Stimulated activated CD4-positive, alpha-beta T cell treated with anti-CD3 and anti-CD28 coated beads, TNF-alpha, amount 100 ng/mL, for 1 hour (primary cell): Measurements from ENCODE around the gene FILIP1L.

ENCODE experiments used
- DNase-seq, 3 donors: peaks; one replicate each; pipeline ENCODE4 v3.0.0-alpha.2; 2020; ENCODE audit warnings: low read depth in 3 of 3, low spot score in 1 of 3

FILIP1L gene

DNA sequence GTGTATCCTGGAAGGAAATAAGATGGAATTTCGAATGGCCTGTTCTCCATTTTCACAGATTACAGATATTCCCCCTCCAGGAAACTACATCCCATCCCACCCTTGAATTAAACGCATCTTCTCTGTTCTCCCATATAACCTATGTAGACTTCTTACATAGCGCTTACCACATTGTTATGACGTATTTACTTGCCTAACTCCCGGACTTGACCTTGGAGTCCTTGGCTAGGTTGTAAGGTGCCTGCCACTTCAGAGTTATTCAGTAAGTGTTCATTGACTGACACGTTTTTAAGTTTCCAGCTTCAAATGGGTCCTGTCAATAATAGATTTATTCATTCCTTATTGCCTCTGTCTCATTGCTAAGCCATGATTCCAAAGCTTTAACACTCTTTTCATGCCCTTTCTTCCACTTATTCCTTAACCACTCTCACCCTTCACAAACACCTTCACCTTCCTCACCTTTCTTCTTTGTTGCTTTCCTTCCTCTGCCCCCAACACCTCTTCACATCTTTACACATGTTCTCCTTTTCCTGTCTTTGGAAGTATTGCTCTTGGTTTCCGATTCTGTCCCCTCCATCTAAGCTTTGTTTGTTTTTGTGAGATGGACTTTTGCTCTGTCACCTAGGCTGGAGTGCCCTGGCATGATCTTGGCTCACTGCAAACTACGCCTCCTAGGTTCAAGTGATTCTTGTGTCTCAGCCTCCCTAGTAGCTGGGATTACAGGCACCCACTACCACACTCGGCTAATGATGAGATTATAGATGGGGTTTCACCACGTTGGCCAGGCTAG is 158.3 kb downstream of the FILIP1L start:
- DNase-seq = no peak

DNA sequence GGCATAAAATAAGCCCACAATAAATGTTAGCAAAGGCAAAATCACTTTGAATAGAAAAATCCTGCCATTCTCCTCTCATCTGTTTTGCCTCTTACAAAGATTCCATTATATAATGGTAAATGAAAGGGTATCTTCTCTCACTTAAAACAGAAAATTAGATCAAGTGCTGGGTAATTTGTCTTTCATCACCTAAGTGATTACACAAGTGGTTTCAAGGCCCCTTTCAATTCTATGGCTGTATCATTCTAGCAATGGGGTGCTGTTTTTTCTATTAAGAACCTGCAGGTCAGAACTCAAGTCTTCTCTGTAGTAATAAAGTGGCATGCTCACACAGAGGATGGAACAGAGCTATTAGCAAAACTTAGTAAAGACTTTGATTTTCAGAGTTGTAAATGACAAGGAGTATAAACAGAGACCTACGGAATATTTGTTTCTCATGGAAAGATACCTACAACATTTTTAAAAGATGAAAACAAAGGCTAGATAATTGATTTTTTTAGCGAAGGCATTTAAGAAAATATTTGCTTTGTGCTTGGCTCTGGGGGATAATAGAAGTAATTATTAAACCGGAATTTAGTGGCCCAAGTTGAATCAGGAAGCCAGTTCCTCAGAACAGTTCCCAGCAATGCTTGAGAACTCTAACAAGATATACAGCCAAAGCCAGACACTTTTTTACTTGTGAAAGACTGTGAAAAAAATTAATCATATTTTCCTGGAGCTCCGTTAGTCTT is 159.2 kb downstream of the FILIP1L start:
- no peak for DNase-seq

DNA sequence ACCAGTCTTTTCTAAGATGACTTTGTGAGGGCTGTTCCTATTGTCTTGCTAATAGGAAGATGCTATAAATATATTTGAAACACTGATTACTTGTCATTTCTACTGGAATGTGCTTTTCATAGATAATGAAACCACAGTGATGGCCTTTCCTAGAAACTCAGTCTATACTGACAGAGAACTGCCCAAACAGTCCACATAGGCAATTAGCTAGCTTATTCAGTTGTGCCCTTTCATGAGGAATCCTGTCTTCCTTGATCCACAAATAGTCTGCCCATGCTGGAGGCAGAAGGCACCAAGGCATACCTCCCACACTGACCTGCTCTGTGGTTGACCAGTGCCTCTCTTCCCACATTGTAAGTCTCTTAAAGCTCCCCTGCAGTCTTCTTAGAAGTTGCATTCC is 160.7 kb downstream of the FILIP1L start:
- no peak for DNase-seq

DNA sequence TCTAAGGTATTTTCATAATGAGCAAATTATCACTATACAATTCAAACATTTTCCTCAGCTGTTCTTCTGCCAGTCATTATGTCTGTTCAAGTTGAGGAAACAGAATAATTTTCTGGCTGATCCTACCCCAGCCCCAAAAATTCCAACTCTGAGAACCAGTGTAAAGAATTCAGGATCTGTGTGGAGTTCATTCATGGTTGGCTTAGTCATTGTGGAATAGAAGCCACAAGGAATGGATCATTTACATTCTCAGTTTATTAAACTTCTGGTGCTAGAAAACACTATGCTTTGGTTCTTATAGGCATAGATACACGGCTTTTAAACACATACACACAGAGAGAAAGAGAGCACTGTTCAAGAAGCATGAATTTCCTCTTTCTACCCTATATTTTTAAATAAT is 162.0 kb downstream of the FILIP1L start:
- DNase-seq = no peak

DNA sequence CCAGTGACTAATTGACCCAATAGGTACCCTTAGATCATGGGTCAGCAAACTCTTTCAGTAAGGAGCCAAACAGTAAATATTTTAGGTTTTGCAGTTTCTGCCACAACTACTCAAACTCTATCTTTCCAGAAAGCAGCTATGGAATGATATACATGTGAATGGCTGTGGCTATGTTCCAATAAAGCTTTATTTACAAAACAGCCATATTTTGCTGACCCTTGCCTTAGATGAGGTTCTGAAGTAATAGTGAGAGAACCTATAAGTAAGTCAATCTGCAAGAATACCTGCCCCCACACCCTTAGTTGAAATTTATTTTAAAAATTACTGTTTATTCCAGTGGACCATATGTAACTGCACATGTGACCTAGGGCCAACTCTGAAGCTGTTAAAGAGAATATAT is 162.6 kb downstream of the FILIP1L start:
- no peak for DNase-seq

DNA sequence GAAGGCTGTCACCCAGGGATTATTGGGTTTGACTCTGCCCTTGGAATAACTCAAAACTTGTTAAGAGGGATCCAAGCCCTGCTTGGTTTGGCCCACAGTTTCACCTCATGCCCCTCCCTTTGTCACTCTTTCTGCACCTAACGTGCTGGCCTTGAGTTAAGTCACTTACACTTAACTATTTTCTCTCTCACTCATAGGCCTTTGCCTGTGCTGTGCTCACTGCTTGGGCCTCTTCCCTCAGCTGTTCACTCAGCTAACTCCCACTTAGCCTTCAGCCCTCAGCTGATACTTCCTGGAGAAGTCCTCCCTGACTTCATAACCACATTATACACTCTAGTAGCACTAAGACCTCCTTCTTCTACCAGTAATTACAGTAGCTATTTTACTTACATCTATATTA is 163.4 kb downstream of the FILIP1L start:
- no peak for DNase-seq

DNA sequence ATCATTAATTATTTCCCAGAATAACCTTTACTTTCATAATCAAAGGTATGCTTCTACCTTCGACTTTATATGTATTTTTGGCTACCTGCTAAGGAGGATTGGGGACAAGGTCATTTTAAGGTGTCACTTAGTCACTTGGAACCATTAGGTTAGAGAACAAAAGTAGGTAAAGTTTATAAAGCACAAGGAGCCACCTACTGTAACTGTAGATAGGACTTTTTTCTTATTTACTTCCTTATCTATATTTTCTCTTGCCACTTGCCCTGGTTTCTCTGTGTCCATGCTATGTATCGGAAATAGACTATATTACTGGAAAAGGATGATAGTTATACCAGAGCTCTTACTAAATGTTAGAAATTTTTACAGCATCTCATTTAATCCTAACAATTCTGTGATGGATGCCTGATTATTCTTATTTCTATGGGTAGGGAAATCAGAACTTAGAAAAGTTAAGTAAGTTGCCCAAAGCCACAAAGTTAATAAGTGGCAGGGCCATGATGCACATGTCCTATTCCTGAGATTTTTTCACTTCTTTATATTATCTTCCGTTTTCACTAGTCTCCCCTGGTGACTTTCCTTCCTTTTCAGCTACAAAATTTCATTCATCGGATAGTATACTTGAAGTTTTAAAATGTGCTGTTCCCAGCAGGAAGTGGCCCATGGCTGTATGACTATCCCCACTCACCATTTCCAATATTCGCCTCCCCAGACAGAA is 164.2 kb downstream of the FILIP1L start:
- no peak for DNase-seq

DNA sequence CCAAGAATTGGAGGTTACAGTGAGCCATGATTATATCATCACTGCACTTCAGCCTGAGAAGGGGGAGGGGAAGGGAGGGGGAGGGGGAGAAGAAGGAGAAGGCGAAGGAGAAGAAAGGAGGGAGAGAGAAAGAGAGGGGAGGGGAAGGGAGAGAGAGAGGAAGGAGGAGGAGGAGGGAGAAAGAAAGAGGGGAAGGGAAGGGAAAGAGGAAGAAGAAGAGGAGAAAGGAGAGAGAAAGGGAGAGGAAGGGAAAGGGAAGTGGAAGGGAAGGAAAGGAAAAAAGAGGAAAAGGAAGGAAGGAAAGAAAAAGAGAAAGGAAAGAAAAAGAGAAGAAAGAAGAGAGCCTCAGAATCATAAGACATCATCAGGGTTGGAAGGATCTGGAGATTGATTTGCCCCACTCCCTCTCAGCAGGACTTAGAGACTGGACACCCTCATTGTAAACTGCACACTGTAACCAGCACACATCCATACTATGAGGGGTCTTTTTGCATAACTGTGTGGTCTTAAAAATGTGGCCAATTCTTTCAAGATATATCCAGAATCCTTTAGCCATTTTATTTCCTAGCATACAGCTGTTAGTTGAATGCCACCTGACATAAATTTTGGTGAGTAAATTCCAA is 165.7 kb downstream of the FILIP1L start:
- DNase-seq = no peak

DNA sequence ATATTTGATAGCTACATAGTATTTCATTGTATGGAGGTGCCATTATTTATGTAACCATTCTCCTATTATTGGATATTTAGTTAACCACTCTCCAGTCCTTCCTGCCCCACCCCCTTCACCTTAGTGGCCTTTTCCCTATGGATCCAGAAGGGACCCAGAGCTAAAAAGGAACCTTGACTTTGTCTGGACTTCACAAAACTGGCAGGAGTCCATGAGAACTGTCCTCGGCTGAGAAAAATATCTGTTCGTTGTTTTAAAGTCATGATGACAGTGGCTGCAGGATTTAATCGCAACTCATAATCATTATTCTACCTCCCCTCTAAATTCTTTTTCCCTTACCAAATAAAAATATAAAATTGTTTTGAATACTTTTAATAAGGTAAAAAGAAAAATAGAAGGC is 166.9 kb downstream of the FILIP1L start:
- no peak for DNase-seq

DNA sequence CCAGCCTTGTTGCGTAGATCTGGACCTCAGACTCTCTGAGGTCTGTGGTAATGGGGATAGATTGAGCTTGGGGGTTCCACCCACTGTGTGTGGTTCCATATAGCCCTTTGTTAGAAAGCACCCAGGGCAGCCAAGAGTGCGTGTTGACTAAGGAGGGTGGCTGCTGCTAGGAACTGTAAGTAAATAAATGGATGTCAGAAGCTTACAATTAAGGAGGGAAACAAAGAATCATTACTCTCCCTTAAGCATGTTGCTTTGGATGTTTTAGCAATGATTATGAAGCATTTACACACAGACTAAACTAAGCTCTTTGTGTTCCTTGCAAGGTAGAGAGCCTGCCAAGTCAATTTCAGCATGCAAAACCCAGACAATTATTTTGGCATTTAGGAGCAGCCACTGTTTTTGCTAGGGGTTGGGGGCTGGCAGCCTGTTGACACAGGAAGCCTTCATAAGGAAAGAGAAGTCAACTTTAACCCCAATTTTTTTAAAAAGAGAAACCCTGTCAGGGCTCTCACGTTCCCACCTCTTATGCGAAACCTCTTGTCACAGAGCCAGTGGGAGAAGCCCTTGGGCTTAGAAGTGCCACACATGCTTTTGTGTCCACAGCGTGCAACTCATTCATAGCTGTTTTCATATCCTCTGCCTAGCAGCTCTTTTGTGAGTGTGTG is 168.8 kb downstream of the FILIP1L start:
- no peak for DNase-seq

DNA sequence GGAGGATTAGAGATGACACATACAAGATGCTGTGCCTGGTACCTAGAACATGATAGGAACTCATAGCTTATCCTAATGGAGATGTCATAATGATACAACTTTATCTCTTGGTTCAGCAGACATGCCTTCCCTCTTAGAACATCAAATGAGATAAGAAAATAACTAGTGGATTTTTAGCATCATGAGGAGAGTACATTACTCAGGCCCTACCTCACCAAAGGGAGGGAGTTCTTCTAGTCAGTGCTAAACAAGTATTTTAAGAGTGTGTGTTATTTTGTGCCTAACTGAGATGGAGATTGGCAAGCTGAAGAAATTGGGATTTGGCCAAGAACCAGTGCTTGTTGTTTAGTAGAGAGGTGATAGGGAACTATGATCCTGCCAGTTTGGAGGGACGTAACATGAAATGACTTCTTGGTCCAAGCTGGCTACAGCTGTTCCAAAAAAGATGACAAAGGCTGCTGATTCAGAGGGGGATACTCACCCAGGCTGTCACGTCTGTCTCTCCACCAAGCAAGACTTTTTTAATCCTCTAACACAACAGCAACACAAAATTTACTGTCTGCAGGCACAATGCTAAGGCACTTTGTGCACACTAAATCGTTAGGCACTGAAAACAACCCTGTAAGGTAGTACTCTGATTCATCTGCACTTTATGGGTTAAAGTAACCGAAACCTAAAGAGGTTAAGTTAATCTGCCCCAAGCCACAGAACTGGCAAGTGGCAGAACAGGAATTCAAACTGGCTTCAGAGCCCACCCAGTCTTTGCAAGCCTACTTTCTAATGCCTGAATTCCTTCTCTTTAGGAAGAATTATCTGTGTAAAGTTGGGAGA is 170.2 kb downstream of the FILIP1L start:
- no peak for DNase-seq

DNA sequence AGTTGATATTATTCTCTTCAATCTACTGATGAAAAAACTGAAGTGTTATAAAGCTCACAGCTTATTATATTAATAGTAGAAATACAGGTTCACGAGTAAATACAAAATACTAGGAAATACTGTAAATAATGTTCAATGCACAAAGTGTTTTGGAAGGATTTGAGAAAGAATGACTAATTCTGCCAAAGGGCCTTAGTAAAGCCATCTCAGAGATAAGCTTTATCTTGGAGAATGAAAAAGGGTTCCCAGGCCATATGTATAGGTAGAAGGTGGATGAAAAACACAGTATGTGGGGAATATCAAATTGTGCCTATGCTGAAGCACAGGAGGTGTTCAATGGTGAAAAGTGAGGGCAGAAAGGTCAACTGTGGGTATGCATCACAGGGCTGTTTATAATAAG is 173.1 kb downstream of the FILIP1L start:
- no peak for DNase-seq

DNA sequence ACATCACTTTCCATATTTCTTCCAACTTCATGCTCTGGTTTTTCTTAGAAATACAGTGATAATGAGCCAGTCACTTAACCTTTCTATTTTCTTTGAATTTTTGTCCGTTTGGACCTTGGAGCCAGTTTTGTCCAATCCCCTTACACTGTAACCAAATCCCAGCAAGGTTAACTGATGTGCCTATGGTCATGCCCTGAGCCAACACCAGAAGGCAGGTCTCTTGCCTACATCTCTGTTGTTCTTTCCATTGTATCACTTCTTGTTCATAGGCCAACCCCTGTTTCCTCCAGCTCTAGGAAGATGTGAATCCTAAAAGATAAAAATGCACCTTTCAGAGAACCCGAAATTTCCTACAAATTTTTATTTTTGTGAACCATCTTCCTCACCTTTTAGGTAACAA is 174.0 kb downstream of the FILIP1L start:
- DNase-seq = no peak

DNA sequence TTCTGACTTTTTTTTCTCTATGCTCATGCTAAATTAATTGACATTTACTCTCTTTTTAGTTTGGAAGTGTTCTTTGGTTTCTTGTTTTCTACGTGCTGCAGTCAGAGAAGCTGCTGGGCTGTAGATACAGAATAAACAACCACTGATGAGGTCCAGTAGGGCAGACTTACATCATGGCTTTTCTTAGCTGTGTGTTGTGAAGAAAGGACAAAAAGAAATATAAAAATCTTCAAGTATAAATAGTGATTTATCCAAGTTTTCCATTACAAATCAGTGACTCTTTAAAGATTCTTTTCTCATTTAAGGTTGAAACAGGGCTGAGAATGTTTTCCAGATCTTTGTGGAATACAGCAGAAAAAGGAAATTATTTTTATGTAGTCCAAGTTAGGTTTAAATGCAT is 174.4 kb downstream of the FILIP1L start:
- no peak for DNase-seq

DNA sequence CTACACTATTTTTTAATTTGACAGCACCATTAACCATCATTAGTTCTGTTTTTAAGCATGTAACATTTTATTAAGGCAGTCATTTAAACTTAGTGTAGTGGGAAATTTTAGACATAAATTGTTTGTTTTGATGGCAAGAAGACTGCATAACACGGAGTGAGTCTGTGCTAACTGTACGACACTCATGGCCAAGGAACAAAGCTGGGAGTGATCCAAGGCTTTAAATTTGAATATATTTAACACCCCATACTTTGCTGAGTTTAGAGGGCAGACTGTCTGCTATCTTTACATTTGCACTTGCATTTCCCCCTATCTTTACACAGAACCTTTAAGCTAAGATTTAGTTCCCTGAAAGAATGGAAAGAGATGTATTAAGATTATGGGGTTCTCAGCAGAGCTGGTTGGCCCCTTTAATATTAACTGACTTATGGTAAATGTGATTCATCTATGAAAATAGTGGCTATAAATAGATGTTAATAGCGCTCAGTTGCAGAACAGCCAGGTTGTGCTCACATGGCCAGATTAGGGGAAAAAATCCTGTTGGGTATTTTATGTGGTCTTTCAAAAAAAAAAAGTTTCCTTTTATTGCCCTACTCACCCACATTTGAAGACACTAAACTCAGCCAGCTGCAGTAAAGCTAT is 175.9 kb downstream of the FILIP1L start:
- no peak for DNase-seq

DNA sequence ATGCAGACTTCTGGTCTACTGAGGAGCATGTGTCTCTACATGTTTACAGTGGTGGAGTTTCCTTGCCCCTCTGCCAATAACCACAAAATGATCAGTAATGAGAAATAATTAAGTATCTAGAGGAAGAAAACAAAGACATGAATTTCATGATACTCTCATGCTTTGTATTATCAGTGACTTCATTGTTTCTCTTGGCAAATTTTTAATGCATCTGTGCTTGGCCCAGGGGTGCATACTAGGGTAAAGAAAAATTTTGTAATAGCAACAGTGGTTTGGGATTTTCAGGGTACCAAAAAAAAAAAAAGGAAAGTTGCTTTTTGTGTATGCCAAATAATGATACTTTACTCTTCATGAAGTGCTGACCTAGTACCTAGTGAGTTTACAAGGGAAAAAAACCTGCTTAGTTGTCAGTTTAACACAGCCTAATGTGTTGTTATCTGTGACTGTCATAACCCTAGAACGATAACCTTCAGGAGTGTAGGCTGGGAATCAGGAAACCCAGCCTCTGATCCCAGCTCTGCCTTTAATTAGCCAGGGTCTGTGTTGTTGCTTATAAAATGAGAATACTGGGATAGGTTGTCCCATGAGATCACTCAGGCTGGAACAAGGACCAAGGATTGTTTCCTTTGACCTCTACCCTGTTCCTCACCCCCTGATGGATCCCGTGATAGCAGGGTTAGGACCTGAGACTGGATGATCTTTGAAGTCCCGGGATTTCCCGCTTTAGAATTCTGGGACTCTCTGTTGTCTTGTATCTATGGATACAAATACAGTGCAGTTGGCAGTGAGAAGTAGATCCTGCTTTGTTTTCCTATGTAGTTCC is 179.1 kb downstream of the FILIP1L start:
- no peak for DNase-seq

DNA sequence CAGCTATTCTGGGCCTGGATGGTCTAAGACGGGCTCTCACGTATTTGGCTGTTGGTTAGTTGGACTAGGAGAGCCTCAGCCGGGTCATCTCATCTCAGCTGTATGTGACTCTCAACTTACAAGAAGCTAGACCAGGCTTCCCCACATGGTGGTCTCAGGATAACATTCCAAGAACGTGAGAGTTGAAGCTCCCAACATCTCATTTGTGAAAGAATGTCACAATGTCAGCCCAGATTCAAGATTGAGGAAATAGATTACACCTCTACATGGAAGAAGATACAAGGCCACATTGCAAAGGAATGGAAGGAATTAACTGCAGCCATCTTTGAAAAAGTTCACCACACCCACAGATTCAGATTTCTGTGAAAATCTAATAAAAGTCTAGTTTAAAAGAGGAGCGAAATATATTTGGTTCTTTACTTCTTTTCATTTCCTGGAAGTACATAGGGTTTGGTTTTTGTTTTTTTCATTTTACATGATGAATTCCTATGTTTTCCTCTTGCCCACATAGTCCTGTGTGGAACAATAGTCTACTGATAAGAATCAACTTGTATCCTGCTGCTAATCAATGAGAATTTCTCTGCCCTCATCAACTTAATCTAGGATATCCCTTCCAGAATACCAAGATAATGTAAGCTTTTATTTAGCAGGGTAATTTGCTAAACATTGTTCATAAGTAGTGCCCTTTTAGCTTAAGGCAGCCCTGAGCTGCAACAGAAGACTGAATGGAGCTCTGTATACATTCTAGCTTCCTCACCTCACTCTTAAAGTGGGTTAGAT is 180.1 kb downstream of the FILIP1L start:
- DNase-seq = no peak

DNA sequence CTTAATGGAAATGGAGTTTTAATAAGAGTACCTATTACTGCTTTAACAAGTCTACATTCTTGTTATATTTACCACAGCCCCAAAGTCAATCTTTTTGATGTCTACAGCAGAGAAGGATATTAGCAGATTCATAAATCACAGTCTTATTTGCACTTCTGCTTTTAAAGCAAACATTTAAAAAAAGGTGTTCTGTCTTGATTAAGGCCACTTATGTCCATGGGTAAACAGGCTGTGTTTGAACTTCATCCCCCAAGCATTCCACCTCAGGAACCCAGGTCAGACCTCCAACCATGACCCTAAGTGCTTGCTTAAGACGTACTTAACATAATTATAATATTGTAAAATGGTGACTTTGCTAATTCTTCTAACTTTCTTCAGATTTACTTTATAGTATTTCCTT is 183.2 kb downstream of the FILIP1L start:
- no peak for DNase-seq
